GM19324 (cell line): ENCODE results near the gene PRKCA.

ENCODE experiments used
- ATAC-seq: cut with Tn5 transposase; IDR thresholded peaks from one replicate; pipeline ENCODE4 v1.9.1; 2021; ENCODE audit warnings: mild to moderate bottlenecking, moderate library complexity; ENCODE audit not compliant: unreplicated experiment, low FRiP score

The PRKCA gene

DNA sequence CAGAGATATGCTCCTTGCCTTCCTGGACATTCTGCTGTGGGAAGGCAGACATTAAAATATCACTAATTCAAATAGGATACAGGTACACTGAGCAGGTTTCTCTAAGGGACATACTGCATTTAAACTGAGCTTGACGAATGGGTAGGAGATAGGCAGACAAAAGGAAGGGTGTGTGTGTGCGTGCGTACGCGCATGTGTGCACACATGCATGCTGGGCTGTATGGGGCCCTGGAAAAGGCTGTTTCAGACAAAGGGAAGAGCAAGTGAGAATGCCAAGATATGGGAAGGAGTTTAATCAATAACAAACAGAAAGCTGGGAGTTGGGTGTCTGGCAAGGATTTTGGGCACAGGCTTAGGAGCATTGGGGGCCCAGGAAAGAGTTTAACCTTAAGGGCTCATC is 196.2 kb downstream of the PRKCA start:
- no peak for ATAC-seq

DNA sequence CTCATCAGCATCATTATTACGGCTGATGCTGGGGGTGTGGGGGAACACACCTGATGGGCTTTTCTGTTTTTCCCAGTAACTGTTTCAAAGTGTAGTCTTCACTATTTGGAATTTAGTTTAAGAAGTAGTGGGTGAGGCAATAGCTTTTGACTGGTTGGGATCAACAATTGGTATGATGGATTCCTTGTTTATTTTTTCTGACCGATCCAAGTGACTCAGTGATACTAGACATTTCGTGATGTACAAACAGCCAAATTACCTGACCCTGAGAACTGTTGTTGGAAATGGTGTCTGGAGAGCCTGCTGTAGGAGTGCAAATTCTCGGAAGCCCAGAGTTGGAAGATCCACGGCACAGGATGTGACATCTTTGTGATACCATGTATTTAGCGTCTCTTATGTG is 204.2 kb downstream of the PRKCA start:
- ATAC-seq = no peak

- no peak for ATAC-seq
These were observed 204.9 kb downstream of the PRKCA start for GRCh38 chr17:66507103-66507923.

- ATAC-seq = no peak
These were observed 205.8 kb downstream of the PRKCA start for GRCh38 chr17:66507982-66508760.

DNA sequence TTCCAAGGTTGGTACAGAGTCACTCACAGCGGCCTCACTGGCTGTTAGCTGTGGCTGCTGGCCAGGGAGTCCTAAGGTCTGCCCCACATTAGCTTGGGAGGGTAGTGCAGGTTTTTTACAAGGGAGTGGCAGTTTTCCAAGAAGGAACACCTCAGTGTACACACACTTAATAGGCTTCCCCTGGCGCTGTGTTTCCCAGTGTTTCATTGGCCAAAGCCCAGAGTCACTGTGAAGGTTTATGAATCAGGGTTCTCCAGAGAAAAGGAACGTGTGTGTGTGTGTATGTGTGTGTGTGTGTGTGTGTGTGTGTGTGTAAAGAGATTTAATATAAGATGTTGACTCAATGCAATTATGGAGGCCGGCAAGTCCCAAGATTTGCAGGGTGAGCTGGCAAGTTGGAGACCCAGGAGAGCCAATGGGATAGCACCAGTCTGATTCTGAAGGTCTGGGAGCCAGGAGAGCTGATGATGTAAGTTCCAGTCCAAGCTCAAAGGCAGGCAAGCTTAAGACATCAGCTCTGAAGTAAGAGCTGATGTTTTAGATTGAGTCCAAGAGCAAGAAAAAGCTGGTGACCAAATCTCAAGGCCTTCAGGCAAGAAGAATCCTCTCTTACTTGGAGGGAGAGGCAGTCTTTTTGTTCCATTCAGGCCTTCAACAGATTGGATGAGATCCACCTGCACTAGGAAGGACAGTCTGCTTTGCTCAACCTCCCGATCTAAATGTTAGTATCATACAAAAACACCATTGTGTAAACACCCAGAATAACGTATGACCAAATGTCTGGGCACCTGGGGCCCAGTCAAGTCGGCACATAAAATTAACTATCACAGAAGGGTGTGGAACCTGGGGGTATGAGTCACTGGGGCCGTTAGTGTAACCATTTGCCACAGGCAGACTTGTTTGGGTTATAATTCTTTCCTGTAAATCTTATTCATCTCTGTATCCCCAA is 206.8 kb downstream of the PRKCA start:
- ATAC-seq = no peak

- no peak for ATAC-seq
These were observed 207.5 kb downstream of the PRKCA start for GRCh38 chr17:66509926-66510325.

- ATAC-seq = no peak
These were observed 208.7 kb downstream of the PRKCA start for GRCh38 chr17:66511135-66511534.

DNA sequence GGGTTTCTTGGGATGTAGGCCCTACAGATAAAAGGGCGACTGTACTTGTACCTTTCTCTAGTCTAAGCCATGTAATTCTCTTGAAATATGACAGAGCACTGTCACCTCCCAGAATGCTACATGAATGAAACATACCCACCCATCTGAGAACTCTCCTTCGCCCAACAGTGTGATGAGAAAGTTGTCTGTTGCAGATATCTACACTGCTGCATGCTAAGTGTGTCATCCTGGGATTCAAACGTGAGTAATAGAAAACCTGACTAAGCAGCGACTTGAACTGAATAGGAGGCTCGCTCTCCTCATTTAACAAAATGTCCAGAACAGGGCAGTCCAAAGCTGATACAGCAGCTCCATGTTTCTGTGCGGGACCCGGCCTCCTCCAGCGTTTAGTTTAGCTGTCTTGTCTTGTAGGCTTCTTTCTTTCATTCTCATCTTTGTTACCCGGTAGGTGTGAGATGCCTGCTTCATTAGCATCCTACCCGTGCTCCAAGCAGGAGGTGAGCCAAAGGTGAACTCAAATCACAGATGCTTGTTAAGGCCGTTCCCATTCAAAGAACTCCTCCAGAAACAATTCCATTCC is 211.9 kb downstream of the PRKCA start:
- ATAC-seq = no peak

DNA sequence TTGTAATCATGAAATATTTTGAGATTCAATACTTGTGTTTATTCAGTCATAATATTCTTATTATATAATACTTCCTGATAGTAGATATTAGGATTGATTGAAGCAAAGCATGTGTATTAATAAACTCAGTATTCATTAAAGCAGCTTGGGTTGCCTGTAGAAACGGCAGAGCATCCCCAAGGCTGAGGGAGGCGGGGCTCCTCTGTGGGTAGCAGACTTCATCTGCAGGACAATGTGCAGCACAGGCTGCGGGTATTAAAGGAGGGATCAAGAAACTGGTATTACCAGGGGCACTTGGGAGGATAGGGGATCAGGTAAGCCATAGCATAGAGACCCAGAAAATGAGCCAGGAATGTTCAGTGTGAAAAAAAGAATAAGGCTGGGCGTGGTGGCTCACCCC is 213.6 kb downstream of the PRKCA start:
- no peak for ATAC-seq

GRCh38 chr17:66517336-66518009 is 215.1 kb downstream of the PRKCA start:
- no peak for ATAC-seq

GRCh38 chr17:66518108-66518507 is 215.7 kb downstream of the PRKCA start:
- no peak for ATAC-seq

- ATAC-seq = no peak
These were observed 216.3 kb downstream of the PRKCA start for GRCh38 chr17:66518677-66519076.

DNA sequence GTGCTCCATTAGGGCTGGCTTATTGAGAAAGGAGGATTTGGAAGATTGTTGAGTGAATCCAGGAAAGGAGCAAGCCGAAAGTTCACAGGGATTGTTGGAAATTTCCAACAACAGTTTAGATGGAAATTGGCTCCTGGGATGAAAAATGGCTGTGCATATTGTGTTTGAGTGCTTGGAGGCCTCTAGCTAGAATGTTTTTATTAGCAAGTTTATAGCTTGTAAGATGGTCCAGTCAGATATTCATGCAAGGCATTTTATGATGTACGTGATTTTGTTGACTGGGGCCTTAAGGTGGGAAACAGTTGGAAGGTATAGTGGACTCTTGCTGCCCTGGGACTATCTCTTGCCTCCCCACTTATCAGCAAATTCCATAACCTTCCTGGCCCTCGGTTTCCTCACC is 216.7 kb downstream of the PRKCA start:
- ATAC-seq = no peak

- no peak for ATAC-seq
These were observed 218.6 kb downstream of the PRKCA start for GRCh38 chr17:66520999-66521398.

- ATAC-seq = no peak
These were observed 220.3 kb downstream of the PRKCA start for GRCh38 chr17:66522591-66523272.

DNA sequence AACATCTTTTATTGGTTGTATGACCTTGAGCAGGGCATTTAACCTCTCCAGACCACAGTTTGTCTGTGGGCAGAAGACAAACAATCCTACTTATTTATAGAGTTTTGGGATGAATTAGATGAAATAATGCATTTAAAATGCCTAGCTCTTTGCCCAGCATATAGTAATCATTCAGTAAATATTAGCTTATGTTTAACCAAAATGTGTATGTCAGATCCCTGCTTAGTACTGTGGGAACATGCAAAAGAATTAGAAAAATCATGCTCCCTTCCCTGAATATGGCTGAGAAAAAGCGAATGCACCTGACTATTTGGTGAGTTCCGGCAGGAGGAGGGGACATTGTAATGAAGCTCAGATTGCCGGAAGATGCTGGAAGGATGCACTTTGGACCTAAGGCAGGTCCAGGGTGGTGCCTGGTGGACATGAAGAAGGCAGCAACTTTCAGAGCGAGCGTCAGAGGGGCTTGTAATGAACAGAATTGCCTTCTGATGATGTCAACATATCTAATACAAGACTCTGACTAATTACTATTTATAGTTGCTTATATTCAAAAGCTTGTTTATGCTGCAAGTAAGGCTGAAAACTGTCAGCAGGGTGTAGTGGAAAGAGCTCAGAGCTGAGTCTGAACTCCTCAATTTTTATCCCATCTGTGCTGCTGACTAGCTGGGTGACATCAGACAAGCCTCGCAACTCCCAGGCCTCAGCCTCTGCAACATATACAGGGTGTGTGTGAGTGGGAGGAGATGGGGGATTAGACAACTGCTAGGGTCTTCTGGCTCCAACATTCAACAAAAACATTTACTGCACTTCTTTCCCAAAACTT is 221.2 kb downstream of the PRKCA start:
- no peak for ATAC-seq

DNA sequence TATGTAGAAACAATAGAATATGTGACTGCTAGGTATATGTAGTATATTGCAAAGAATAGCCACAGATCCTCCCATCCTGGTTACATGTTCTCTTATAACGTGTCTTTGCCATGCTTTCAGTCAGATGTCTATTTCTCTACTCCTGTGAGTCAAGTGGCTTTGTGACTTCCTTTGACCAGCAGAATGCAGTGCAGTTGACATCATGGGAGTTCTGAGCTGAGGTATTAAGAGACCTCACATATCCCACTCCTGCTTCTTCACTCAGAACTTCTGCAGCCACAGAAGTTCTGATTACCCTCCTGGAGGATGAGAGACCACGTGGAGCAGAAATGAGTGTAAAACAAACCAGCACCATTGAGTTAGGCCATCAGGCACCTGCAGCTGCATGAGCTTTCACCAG is 222.5 kb downstream of the PRKCA start:
- no peak for ATAC-seq

DNA sequence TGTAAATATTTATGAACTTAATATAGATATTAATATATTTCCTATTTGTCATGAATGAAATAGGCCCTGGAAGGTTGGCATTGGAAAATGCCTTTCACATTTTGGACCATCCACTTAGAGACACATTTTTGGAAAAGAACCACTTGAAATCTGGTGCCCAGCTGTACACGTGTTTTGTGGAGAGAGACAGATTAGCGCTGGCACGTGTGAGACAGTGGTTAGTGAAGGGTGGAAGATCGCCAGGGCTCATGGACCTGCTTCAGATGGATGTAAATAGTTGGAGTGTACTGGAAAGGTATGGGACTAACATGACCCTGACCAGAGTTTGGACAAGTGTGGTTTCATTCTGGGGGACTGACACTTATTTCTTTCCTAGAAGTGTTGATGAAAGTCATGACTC is 222.9 kb downstream of the PRKCA start:
- ATAC-seq = no peak
